CD4-positive, alpha-beta T cell treated with Interleukin-21 for 1 hour (primary cell): ENCODE results near the gene VPS4B.
A peak's percentile ranks its signal among the peaks of the same experiment; 100 is the strongest.
"Not testable (repeated sequence)": the region's sequence is repeated elsewhere in the genome, so short reads cannot be mapped to it uniquely, and the experiment has no call there.

ENCODE experiments used
- DNase-seq: peaks from one replicate; pipeline ENCODE4 v3.0.0-alpha.2; 2020

The VPS4B gene

GRCh38 chr18:63422087-63422863, at the start of gene VPS4B:
TSS of gene VPS4B (minus strand) at chr18:63422476. CDS start at chr18:63422259, 217 bp downstream.
- peak; percentile 100 for DNase-seq

DNA sequence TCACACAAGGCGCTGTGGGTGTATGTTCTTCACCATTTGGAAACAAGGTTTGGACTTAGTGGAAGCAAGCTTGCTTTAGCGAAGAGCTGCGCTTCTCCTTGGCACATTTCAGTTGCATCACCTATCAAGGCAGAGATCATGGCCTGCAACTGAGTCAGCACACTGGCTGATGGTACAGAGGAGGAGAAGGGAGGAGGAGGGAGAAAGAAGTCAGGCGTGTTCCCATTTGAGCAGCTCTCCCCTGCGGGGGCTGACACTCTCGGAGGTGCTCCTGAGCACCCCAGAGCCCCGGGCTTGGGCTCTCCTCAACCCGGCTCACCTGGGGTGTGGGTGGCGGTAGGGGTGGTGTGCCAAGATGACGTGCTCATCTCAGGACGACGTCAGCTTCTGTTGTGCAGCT, 48.5 kb upstream of the VPS4B start:
- DNase-seq = no peak

GRCh38 chr18:63468575-63468974, 46.3 kb upstream of the VPS4B start:
- DNase-seq = no peak

DNA sequence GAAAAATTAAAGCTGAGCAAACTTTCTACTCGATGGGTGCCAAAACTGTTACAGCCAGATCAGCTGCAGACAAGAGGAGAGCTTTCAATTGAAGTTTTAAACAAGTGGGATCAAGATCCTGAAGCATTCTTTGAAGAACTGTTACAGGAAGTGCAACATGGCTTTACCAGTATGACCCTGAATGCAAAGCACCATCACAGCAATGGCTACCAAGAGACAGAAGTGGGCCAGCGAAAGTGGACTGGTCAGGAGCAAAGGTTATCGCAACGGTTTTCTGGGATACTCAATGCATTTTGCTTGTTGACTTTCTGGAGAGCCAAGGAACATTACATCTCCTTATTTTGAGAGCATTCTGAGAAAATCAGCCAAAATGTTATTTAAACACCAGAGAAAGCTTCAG, 45.4 kb upstream of the VPS4B start:
- DNase-seq = no peak

DNA sequence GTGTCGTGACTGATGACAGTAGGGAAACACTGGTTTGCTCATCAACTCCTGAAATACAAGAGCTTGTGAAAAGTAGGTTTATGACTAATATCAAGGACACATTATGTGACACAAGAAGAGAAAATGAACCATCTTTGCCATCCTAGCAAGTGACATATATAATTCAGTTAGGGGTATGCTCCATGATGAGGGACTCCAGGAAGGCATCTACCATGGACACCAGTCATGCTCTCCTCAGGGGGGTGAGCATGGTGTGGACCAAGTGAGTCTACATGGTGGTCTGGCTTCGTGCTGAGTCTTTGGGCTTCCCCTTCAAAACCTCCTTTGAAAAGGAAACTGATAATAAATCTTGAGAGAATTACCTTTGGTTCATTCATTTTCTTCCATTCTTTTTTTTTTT, 42.8 kb upstream of the VPS4B start:
- DNase-seq = no peak

DNA sequence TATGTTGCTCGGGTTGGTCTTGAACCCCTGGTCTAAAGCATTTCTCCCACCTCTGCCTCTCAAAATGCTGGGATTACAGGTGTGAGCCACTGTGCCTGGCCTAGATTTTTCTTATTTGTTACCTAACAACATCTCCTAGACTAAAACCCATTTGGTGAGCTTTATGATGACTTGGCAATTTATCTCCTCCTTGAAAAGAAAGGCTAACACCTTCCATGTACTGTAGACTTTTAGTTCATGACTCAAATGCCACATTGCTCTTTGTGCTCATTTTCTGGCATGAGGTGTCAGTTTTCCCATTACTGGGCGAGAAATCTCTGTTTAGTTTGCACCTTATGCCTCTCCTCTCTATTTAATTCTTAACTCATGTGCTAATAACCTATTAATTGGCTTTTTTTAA, 42.2 kb upstream of the VPS4B start:
- DNase-seq = no peak

- no peak for DNase-seq
These were observed 38.1 kb upstream of the VPS4B start for GRCh38 chr18:63460414-63460813.

- no peak for DNase-seq
These were observed 35.7 kb upstream of the VPS4B start for GRCh38 chr18:63457977-63458376.

- no peak for DNase-seq
These were observed 32.2 kb upstream of the VPS4B start for GRCh38 chr18:63454497-63454896.

- DNase-seq = not testable (repeated sequence)
These were observed 30.5 kb upstream of the VPS4B start for GRCh38 chr18:63452751-63453150.

- DNase-seq = no peak
These were observed 29.8 kb upstream of the VPS4B start for GRCh38 chr18:63451799-63452660.

DNA sequence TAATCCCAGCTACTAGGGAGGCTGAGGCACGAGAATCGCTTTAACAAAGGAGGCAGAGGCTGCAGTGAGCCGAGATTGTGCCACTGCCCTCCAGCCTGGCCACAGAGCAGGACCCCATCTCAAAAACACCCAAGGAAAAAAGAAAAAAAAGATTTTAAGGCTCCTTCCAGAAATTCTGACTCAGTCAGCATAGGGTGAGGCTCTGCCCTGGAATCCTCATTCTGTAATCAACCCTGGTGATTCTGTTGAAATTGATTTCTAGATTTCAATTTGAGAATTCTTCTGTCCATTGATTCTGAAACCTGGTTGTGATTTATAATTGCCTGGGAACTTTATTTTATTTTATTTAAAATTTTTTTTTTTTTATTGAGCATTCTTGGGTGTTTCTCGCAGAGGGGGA, 27.1 kb upstream of the VPS4B start:
- DNase-seq = no peak

GRCh38 chr18:63447066-63447465, 24.8 kb upstream of the VPS4B start:
- no peak for DNase-seq

DNA sequence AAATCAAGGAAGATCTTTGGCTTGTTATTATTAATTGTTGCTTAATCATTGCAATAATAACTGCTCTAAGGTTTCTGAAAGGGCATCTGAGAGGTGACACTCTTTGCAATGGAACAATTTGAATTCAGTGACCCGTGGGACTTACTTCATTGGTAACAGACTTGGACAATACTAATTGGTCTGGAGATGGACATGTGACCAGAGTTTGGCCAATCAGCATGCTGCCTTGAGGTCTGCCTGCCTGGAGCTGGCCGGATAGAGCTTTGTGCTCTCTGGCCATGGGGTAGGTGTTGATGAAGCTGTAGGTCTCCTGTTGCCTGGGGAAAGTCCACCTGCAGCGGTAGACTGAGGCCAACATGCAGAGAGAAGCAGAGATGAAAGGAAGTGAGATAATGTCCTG, 24.0 kb upstream of the VPS4B start:
- DNase-seq = no peak

GRCh38 chr18:63445037-63445436, 22.8 kb upstream of the VPS4B start:
- no peak for DNase-seq

DNA sequence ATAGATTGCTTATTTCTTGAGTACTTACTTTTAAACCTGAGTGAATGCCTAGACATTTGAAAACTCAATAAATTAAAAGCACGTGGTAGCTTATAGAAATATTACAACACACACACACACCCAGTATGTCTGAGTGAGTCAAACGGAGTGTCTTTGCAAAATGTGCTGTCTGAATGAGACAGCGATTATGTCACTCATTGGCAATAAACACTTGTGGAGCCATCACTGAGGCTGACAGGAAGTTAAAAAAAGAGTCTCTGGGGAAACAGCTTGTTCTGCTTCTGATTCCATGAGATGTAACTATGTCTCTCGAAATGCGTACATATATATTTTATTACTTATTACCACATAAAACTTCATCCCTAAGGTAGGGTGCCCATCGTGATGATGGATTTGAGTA, 22.3 kb upstream of the VPS4B start:
- peak; percentile 21 for DNase-seq

DNA sequence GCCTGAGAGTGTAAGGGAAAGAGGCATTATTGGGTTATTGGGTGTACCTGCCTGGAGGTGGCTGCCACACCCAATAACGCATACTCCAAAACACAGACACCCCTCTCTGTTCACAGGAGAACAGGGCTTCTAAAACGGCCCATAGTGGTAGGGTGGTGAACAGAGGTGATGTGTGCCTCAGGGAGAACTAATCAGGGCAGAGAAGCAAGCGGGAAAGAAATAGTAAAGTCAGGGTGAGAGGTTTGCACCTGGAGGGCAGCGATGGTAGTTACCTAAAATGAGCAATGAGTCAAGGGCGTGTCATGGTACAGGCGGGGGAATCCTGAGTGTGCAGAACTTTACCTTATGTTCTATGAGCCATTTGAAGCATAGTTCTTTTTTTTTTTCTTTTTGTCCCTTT, 21.6 kb upstream of the VPS4B start:
- no peak for DNase-seq

- no peak for DNase-seq
These were observed 18.6 kb upstream of the VPS4B start for GRCh38 chr18:63440881-63441280.

GRCh38 chr18:63440219-63440618, 17.9 kb upstream of the VPS4B start:
- no peak for DNase-seq

DNA sequence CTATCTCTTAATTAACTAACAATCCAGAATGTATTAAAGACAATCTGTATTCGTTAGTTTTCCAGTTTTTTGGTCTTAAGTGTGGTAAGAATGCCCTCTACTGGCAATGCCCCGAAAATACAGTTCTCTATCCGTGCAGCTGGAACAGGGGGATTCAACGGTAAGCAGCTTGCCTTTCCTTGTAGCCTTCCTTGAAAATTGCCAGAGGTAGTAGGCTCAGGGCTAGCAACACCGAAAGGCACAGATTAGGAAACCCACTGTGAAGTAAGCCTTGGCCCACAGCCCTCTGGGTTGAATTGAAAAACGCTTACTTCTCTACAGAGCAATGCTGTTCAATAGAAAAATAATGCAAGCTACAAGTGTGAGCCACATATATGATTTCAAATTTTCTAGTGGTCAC, 17.1 kb upstream of the VPS4B start:
- peak; percentile 66 for DNase-seq

GRCh38 chr18:63438181-63438580, 15.9 kb upstream of the VPS4B start:
- DNase-seq = no peak

- no peak for DNase-seq
These were observed 11.1 kb upstream of the VPS4B start for GRCh38 chr18:63433334-63433866.

DNA sequence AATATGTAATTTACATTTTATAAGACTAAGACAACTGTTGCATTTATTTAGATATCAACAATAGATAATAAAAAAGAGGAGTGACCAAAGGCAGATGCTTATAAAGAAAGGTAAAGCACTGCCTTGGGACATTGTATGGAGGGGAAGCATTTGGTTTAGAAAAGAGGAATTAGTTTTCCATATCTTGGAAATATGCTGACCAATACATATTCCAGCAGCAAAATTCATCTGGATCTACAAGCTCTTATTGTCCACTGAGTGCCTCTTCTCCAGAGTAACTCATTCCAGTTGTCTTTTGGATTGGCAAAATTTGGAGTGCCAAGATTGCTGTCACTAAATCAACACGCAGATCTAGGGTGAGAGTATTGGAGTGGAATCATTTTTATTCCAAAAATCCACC, 8.9 kb upstream of the VPS4B start:
- no peak for DNase-seq

DNA sequence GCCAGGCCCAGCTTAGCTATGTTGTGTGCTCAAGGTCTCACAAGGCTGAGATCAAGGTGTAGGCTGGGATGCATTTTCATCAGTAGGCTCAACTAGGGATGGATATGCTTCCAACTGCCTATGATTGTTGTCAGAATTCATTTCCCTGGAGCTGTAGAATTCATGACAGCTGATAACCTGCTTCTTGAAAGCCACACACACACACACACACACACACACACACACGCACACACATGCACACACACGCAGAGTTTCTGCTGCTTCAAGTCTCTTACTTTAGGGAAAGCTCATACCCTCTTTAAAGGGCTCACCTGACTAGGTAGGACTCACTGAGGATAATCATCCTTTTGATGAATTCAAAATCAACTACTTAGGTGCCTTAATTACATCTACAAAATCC, 8.2 kb upstream of the VPS4B start:
- no peak for DNase-seq
